CD14-positive monocyte (primary cell): Measurements from ENCODE around the gene MIEF1. TPM values are rescaled to one million over a fixed set of nuclear protein-coding genes. Genes with fewer than 3 reads are reported as not detected.

Source experiments
- DNase-seq, 3 donors: peaks; one replicate each; pipeline ENCODE4 v3.0.0-alpha.2; 2011 to 2022
- H2AFZ ChIP-seq: 2 replicates; pipeline ENCODE4 v1.6.0; 2012; ENCODE audit warnings: mild to moderate bottlenecking, low read depth, low read length, inconsistent platforms; ENCODE audit not compliant: insufficient read depth, poor library complexity, severe bottlenecking
- H3K27ac ChIP-seq, 2 donors: 1 replicate in 1 of 2; 2 replicates in 1 of 2; pipeline ENCODE4 v1.5.1; 2012 to 2013; ENCODE audit warnings: low read length in 2 of 2, control low read depth in 1 of 2, inconsistent platforms in 1 of 2, low read depth in 1 of 2, mild to moderate bottlenecking in 1 of 2
- H3K27me3 ChIP-seq, 2 donors: one replicate each; pipeline versions ENCODE4 v1.6.0 to v1.6.1; 2011 to 2013; ENCODE audit warnings: low read length in 2 of 2; ENCODE audit not compliant: control insufficient read depth in 2 of 2, insufficient read depth in 2 of 2
- H3K36me3 ChIP-seq, 2 donors: replicated peaks in 1 of 2; 1 replicate in 1 of 2; 2 replicates in 1 of 2; pipeline versions ENCODE4 v1.5.1 to v1.6.1; 2012 to 2013; ENCODE audit warnings: low read length in 2 of 2, control low read depth in 1 of 2, inconsistent platforms in 1 of 2, mild to moderate bottlenecking in 1 of 2; ENCODE audit not compliant: insufficient read depth in 2 of 2, control insufficient read depth in 1 of 2
- H3K4me1 ChIP-seq, 2 donors: 1 replicate in 1 of 2; 2 replicates in 1 of 2; pipeline versions ENCODE4 v1.5.1 to v1.6.1; 2012 to 2013; ENCODE audit warnings: low read length in 2 of 2, control low read depth in 1 of 2, inconsistent platforms in 1 of 2, mild to moderate bottlenecking in 1 of 2, moderate library complexity in 1 of 2; ENCODE audit not compliant: insufficient read depth in 2 of 2, control insufficient read depth in 1 of 2
- H3K4me2 ChIP-seq: replicated peaks from 2 replicates; pipeline ENCODE3; 2012; ENCODE audit warnings: low read length, moderate library complexity, mild to moderate bottlenecking; ENCODE audit not compliant: poor library complexity, severe bottlenecking; ENCODE audit errors: extremely low read depth
- H3K4me3 ChIP-seq, 3 experiments: fragments of 200-600 bp in 1 of 3; sonication (generic) in 1 of 3; replicated peaks in 1 of 3; 1 replicate in 2 of 3; 2 replicates in 1 of 3; pipeline ENCODE4 v1.5.1; 2011 to 2013; ENCODE audit warnings: low read length in 3 of 3, mild to moderate bottlenecking in 3 of 3, control low read depth in 2 of 3, low read depth in 2 of 3, inconsistent platforms in 1 of 3, moderate library complexity in 1 of 3
- H3K79me2 ChIP-seq: 2 replicates; pipeline ENCODE4 v1.6.0; 2012; ENCODE audit warnings: mild to moderate bottlenecking, control low read depth, inconsistent platforms, low read length, moderate library complexity; ENCODE audit not compliant: insufficient read depth
- H3K9ac ChIP-seq: 2 replicates; pipeline ENCODE4 v1.6.0; 2017; ENCODE audit warnings: low read length, mild to moderate bottlenecking; ENCODE audit not compliant: insufficient read depth, poor library complexity, severe bottlenecking
- H3K9me3 ChIP-seq, 2 donors: replicated peaks in 1 of 2; 1 replicate in 1 of 2; 2 replicates in 1 of 2; pipeline versions ENCODE4 v1.5.1 to v1.6.1; 2012 to 2013; ENCODE audit warnings: low read length in 2 of 2, control low read depth in 1 of 2; ENCODE audit not compliant: control insufficient read depth in 1 of 2, insufficient read depth in 1 of 2
- H4K20me1 ChIP-seq: 2 replicates; pipeline ENCODE4 v1.6.0; 2012; ENCODE audit warnings: mild to moderate bottlenecking, low read length, control low read depth, moderate library complexity; ENCODE audit not compliant: insufficient read depth
- H3K27ac Mint-ChIP-seq, 7 donors: one replicate each; pipeline ENCODE4 v1.8.0; 2020; ENCODE audit warnings: mild to moderate bottlenecking in 7 of 7, mixed read lengths in 7 of 7, moderate library complexity in 6 of 7, inconsistent platforms in 2 of 7
- H3K27me3 Mint-ChIP-seq, 3 donors: one replicate each; pipeline ENCODE4 v1.8.0; 2021 to 2022; ENCODE audit warnings: low read depth in 3 of 3, mild to moderate bottlenecking in 3 of 3, mixed read lengths in 3 of 3, moderate library complexity in 3 of 3, inconsistent platforms in 1 of 3
- H3K36me3 Mint-ChIP-seq, 2 donors: one replicate each; pipeline ENCODE4 v1.8.0; 2020; ENCODE audit warnings: mixed read lengths in 2 of 2, inconsistent platforms in 1 of 2, mild to moderate bottlenecking in 1 of 2
- H3K4me1 Mint-ChIP-seq: one replicate; pipeline ENCODE4 v1.8.0; 2020; ENCODE audit warnings: mild to moderate bottlenecking, mixed read lengths
- H3K4me3 Mint-ChIP-seq, 2 donors: one replicate each; pipeline ENCODE4 v1.8.0; 2020; ENCODE audit warnings: mild to moderate bottlenecking in 2 of 2, mixed read lengths in 2 of 2, moderate library complexity in 1 of 2
- H3K9me3 Mint-ChIP-seq, 7 donors: one replicate each; pipeline ENCODE4 v1.8.0; 2020 to 2022; ENCODE audit warnings: mixed read lengths in 7 of 7, mild to moderate bottlenecking in 6 of 7, moderate library complexity in 6 of 7, inconsistent platforms in 2 of 7
- WGBS: methylation state at CpG from one replicate; pipeline ENCODE4 v1.1.5; 2013; ENCODE audit warnings: missing lambda C conversion rate; ENCODE audit not compliant: insufficient coverage; 5-methylcytosine and 5-hydroxymethylcytosine counted together
- intact Hi-C, 2 donors: fragments of 100-400 bp; cut with micrococcal nuclease; formaldehyde crosslinking; loops; one replicate each; pipeline versions ENCODE4 v1.15.0 to v1.15.1; 2023
- polyA plus RNA-seq, 3 donors: library from polyadenylated mRNA; depleted of rRNA in 1 of 3; unstranded in 2 of 3; stranded (reverse) in 1 of 3; fragments of 300-500 nt in 2 of 3; fragments of >200 nt in 1 of 3; fragmentation: Illumina TruSeq in 2 of 3; gene quantifications; 1 replicate in 2 of 3; 2 replicates in 1 of 3; pipeline ENCODE4 v1.2.3, GENCODE V29; 2012 to 2021
- TF ChIP-seq, protein P1 (sequence below): fragments of 200-600 bp; IDR thresholded peaks from one replicate; pipeline ENCODE4 v1.8.0; 2022; ENCODE audit warnings: antibody characterized with exemption, mild to moderate bottlenecking

Gene MIEF1
- polyA plus RNA-seq, 3 donors, result 9.4 to 14.0 (median 13.3) TPM

DNA sequence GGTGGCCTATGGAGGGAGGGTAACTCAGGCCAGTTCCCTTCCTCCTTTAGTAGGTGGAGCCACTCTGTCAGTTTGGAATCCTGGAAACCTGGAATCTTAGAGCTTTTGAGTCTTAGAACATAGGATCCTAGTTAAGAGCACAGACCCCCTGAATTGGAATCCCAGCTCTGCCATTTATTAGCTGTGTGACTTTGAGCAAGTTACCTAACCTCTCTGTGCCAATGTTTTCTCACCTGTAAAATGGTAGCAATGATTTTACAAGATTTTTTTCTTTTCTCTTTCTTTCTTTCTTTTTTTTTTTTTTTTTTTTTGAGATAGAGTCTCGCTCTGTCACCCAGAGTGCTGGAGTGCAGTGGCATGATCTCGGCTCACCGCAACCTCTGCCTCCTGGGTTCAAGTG is 51.3 kb downstream of the MIEF1 start:
- peaks cover 51 to 69% (median 52%) of the 10 kb centered on the region in 3 donors for H3K27me3 Mint-ChIP-seq
- TF ChIP-seq, protein P1, sequence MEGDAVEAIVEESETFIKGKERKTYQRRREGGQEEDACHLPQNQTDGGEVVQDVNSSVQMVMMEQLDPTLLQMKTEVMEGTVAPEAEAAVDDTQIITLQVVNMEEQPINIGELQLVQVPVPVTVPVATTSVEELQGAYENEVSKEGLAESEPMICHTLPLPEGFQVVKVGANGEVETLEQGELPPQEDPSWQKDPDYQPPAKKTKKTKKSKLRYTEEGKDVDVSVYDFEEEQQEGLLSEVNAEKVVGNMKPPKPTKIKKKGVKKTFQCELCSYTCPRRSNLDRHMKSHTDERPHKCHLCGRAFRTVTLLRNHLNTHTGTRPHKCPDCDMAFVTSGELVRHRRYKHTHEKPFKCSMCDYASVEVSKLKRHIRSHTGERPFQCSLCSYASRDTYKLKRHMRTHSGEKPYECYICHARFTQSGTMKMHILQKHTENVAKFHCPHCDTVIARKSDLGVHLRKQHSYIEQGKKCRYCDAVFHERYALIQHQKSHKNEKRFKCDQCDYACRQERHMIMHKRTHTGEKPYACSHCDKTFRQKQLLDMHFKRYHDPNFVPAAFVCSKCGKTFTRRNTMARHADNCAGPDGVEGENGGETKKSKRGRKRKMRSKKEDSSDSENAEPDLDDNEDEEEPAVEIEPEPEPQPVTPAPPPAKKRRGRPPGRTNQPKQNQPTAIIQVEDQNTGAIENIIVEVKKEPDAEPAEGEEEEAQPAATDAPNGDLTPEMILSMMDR, result no peak
- H3K36me3 ChIP-seq, result no peaks in the 10 kb centered on the region

DNA sequence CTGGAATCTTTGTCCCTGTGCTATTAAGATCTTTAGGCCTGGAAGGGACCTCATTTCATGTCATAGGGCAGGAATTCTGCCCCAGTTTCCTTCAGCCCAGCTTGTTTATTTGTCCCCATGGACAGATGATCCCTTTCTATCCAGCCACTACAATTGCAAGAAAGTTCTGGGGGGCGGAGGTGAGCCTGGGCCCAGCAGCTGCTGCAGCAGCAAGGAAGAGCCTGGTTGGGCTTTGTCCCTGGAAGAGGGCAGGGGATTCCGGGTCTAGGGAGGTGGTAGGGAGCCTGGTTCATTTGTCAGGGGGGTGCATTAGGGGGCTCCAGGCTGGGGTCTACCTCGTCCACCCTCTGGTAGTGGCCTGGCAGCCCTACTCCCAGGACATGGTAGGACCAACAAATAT is 52.1 kb downstream of the MIEF1 start:
- Histone ChIP-seq H2AFZ (no peak overlapping the region), H3K4me2 (no peak overlapping the region), H3K27me3 (peaks cover 25 to 45% of the 10 kb centered on the region in 2 donors), H4K20me1 (no peaks in the 10 kb centered on the region), H3K9ac (no peak overlapping the region), H3K9me3 (peaks cover 0 to 13% of the 10 kb centered on the region in 2 donors), H3K4me1 (no peaks in the 10 kb centered on the region), H3K27ac (no peak overlapping the region), H3K79me2 (no peaks in the 10 kb centered on the region), H3K4me3 (no peak overlapping the region), H3K36me3 (no peaks in the 10 kb centered on the region)
- Mint-ChIP-seq H3K27ac (no peak overlapping the region), H3K4me1 (peaks cover 1% of the 10 kb centered on the region), H3K27me3 (peaks cover 58 to 75% (median 59%) of the 10 kb centered on the region in 3 donors), H3K9me3 (peaks cover 0 to 7% (median 2%) of the 10 kb centered on the region in 7 donors), H3K36me3 (peaks cover 0 to 4% of the 10 kb centered on the region in 2 donors), H3K4me3 (no peak overlapping the region)
- intact Hi-C loops, result no loop called here
- WGBS, result 71% methylated on average over 2 of the region's 3 CpGs
- no peak for DNase-seq
- TF ChIP-seq, protein P1, result no peak

More for the DNA sequence above, 51.3 kb downstream of the MIEF1 start:
- H3K36me3 Mint-ChIP-seq, result peaks cover 0 to 1% of the 10 kb centered on the region in 2 donors
- Histone ChIP-seq H2AFZ (no peak overlapping the region), H4K20me1 (no peaks in the 10 kb centered on the region), H3K4me3 (no peak overlapping the region), H3K9ac (no peak overlapping the region), H3K4me2 (no peak overlapping the region), H3K79me2 (no peaks in the 10 kb centered on the region), H3K4me1 (no peaks in the 10 kb centered on the region), H3K27ac (no peak overlapping the region), H3K9me3 (peaks cover 0 to 13% of the 10 kb centered on the region in 2 donors), H3K27me3 (peaks cover 20 to 38% of the 10 kb centered on the region in 2 donors)
- peaks cover 0 to 7% (median 2%) of the 10 kb centered on the region in 7 donors for H3K9me3 Mint-ChIP-seq
- H3K27ac Mint-ChIP-seq, result no peak overlapping the region
- DNase-seq, result no peak
- WGBS, result 80% methylated on average over 3 of the region's 3 CpGs
- no peak overlapping the region for H3K4me3 Mint-ChIP-seq
- H3K4me1 Mint-ChIP-seq, result peaks cover 1% of the 10 kb centered on the region
- intact Hi-C loops, result no loop called here
